Astrocyte (in vitro differentiated cells and primary cell): ENCODE measurements around the gene USP47. TPM values are rescaled to one million over a fixed set of nuclear protein-coding genes. Genes with fewer than 3 reads are reported as not detected.

Experiments used
- DNase-seq: peaks from one replicate; pipeline ENCODE4 v3.0.0-alpha.2; 2010; ENCODE audit warnings: low read depth
- FAIRE-seq: peaks from 2 replicates; lab custom pipeline; 2011; peaks lifted over from hg19 to GRCh38; lab: Jason Lieb, UNC
- H2AFZ ChIP-seq: 2 replicates; pipeline ENCODE4 v1.6.0; 2012; ENCODE audit warnings: low read depth, low read length, inconsistent platforms
- H3K27ac ChIP-seq: 2 replicates; pipeline ENCODE4 v1.5.1; 2011; ENCODE audit warnings: low read depth, low read length, inconsistent platforms
- H3K27me3 ChIP-seq: 2 replicates; pipeline ENCODE4 v1.6.0; 2011; ENCODE audit warnings: low read length, inconsistent platforms; ENCODE audit not compliant: insufficient read depth
- H3K36me3 ChIP-seq: 2 replicates; pipeline ENCODE4 v1.5.1; 2011; ENCODE audit warnings: low read length, inconsistent platforms; ENCODE audit not compliant: insufficient read depth
- H3K4me1 ChIP-seq: 2 replicates; pipeline ENCODE4 v1.5.1; 2011; ENCODE audit warnings: low read length, inconsistent platforms; ENCODE audit not compliant: insufficient read depth
- H3K4me2 ChIP-seq: 2 replicates; pipeline ENCODE4 v1.6.0; 2012; ENCODE audit warnings: low read length, inconsistent platforms
- H3K4me3 ChIP-seq: 2 replicates; pipeline ENCODE4 v1.5.1; 2011; ENCODE audit warnings: low read depth, mild to moderate bottlenecking, low read length, inconsistent platforms; ENCODE audit not compliant: insufficient read depth
- H3K79me2 ChIP-seq: 2 replicates; pipeline ENCODE4 v1.6.0; 2012; ENCODE audit warnings: mild to moderate bottlenecking, low read length, inconsistent platforms; ENCODE audit not compliant: insufficient read depth
- H3K9ac ChIP-seq: 2 replicates; pipeline ENCODE4 v1.6.0; 2012; ENCODE audit warnings: mild to moderate bottlenecking, low read length, inconsistent platforms
- H3K9me3 ChIP-seq: 2 replicates; pipeline ENCODE4 v1.5.1; 2012; ENCODE audit warnings: low read depth, mild to moderate bottlenecking, low read length, inconsistent platforms; ENCODE audit not compliant: insufficient read depth
- H4K20me1 ChIP-seq: 2 replicates; pipeline ENCODE4 v1.6.0; 2012; ENCODE audit warnings: low read length, inconsistent platforms; ENCODE audit not compliant: insufficient read depth
- H3K27ac Mint-ChIP-seq: one replicate; pipeline ENCODE4 v1.8.0; 2021; ENCODE audit warnings: mild to moderate bottlenecking, mixed read lengths; ENCODE audit not compliant: unreplicated experiment
- H3K27me3 Mint-ChIP-seq: one replicate; pipeline ENCODE4 v1.8.0; 2021; ENCODE audit warnings: low read depth, mixed read lengths; ENCODE audit not compliant: unreplicated experiment
- H3K36me3 Mint-ChIP-seq: one replicate; pipeline ENCODE4 v1.8.0; 2021; ENCODE audit warnings: low read depth, mixed read lengths; ENCODE audit not compliant: unreplicated experiment
- H3K4me1 Mint-ChIP-seq: one replicate; pipeline ENCODE4 v1.8.0; 2021; ENCODE audit warnings: low read depth, mixed read lengths; ENCODE audit not compliant: unreplicated experiment
- H3K4me3 Mint-ChIP-seq: one replicate; pipeline ENCODE4 v1.8.0; 2021; ENCODE audit warnings: mild to moderate bottlenecking, moderate library complexity, mixed read lengths; ENCODE audit not compliant: unreplicated experiment
- H3K9me3 Mint-ChIP-seq: one replicate; pipeline ENCODE4 v1.8.0; 2021; ENCODE audit warnings: mild to moderate bottlenecking, mixed read lengths; ENCODE audit not compliant: unreplicated experiment
- EZH2 ChIP-seq: IDR thresholded peaks from 2 replicates; pipeline ENCODE4 v1.6.1; 2012; ENCODE audit warnings: mild to moderate bottlenecking, low read length, inconsistent platforms; ENCODE audit not compliant: insufficient read depth
- total RNA-seq: library from RNA; stranded (reverse); gene quantifications from 2 replicates; pipeline ENCODE4 v1.2.1, GENCODE V29; 2021
- TF ChIP-seq, protein P1 (sequence below): IDR thresholded peaks from 2 replicates; pipeline ENCODE4 v1.5.1; 2011; ENCODE audit warnings: low read depth, mild to moderate bottlenecking, inconsistent platforms, low read length, moderate library complexity; ENCODE audit not compliant: insufficient read depth

The USP47 gene
- total RNA-seq, 1 donor from 2014 or later, result 49.5 TPM

DNA sequence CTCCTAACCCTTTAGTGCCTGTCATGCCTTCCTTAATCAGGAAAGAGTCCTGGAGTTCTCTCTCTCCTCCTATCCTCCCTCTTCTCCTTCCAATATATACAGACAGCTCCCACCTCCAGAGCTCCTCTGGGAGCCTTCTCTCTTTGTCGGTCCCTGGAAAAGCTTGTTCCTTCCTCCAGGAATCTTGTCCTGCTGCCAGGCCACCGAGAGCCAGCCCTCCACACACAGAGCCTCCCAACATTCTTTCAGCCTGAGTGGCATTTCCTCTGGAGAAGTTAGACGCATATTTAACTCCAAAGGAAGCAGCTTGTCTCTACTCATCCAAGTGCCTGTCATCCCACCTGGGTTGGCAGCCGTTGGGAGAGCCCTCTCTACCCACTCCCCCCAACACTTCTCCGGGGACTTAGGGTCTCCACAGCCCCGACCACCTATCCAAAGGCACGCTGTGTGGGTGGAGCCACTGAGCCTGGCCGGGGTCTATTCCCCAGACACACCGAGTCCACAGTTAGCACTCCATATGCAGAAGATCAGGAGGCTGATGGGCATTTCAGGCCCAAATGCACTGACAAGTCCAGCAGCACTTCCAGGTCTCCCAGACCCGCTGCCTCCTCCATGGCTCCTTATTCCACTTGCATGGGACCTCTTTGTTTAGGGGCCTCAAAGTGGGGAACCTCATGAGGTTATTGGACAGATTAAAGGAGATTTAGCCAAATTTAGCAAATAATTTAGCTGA, 135.6 kb downstream of the USP47 start:
- Mint-ChIP-seq H3K4me3 (peak overlapping the region; percentile 68), H3K27ac (peak overlapping the region; percentile 99), H3K9me3 (peaks cover 4% of the 10 kb centered on the region), H3K36me3 (peaks cover 39% of the 10 kb centered on the region), H3K27me3 (no peaks in the 10 kb centered on the region), H3K4me1 (peaks cover 70% of the 10 kb centered on the region)
- DNase-seq (peak; percentile 95), FAIRE-seq (peak; percentile 99)
- Histone ChIP-seq H3K79me2 (peaks cover 14% of the 10 kb centered on the region), H3K27me3 (no peaks in the 10 kb centered on the region), H3K9me3 (peaks cover 7% of the 10 kb centered on the region), H3K4me1 (peaks cover 74% of the 10 kb centered on the region), H3K36me3 (no peaks in the 10 kb centered on the region), H3K4me2 (peak overlapping the region; percentile 68), H2AFZ (no peak overlapping the region), H4K20me1 (no peaks in the 10 kb centered on the region), H3K4me3 (no peak overlapping the region), H3K27ac (peak overlapping the region; percentile 85), H3K9ac (peak overlapping the region; percentile 75)
- TF ChIP-seq, protein P1, sequence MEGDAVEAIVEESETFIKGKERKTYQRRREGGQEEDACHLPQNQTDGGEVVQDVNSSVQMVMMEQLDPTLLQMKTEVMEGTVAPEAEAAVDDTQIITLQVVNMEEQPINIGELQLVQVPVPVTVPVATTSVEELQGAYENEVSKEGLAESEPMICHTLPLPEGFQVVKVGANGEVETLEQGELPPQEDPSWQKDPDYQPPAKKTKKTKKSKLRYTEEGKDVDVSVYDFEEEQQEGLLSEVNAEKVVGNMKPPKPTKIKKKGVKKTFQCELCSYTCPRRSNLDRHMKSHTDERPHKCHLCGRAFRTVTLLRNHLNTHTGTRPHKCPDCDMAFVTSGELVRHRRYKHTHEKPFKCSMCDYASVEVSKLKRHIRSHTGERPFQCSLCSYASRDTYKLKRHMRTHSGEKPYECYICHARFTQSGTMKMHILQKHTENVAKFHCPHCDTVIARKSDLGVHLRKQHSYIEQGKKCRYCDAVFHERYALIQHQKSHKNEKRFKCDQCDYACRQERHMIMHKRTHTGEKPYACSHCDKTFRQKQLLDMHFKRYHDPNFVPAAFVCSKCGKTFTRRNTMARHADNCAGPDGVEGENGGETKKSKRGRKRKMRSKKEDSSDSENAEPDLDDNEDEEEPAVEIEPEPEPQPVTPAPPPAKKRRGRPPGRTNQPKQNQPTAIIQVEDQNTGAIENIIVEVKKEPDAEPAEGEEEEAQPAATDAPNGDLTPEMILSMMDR, result no peak
- TF ChIP-seq EZH2, result no peak

DNA sequence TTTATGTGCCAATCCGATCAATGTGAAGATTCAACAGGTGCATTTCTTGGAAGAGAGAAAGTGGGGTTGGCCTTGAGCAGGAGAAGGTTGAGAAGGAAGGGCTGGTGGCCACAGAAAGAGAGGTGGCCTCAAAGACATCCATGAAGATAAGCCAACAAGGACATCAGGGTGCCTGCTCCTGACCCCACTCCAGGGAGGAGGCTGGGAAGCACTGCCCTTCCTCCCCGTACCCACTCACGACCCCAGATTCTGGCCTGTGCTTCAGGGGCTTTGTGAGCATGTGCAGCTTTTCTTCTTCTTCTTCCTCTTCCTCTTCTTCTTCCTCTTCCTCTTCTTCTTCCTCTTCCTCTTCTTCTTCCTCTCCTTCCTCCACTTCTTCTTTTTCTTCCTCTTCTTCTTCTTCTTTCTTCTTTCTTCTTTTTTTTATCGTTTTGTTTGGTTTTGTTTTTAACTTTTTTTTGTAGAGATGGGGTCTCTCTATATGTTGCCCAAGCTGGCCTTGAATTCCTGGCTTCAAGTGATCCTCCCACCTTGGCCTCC, 136.4 kb downstream of the USP47 start:
- H3K36me3 Mint-ChIP-seq, result peaks cover 42% of the 10 kb centered on the region
- H3K27ac Mint-ChIP-seq, result peak overlapping the region; percentile 99
- DNase-seq, result no peak
- H3K4me1 Mint-ChIP-seq, result peaks cover 67% of the 10 kb centered on the region
- TF ChIP-seq, protein P1, result no peak
- no peak for TF ChIP-seq EZH2
- peaks cover 4% of the 10 kb centered on the region for H3K9me3 Mint-ChIP-seq
- H3K4me3 Mint-ChIP-seq, result no peak overlapping the region
- no peak overlapping the region for H3K4me2 ChIP-seq
- FAIRE-seq, result no peak
- no peaks in the 10 kb centered on the region for H3K27me3 Mint-ChIP-seq
- no peak overlapping the region for H3K9ac ChIP-seq
- no peaks in the 10 kb centered on the region for H3K27me3 ChIP-seq
- no peak overlapping the region for H3K4me3 ChIP-seq
- H3K79me2 ChIP-seq, result peaks cover 12% of the 10 kb centered on the region
- peaks cover 7% of the 10 kb centered on the region for H3K9me3 ChIP-seq
- no peak overlapping the region for H2AFZ ChIP-seq
- peak overlapping the region; percentile 85 for H3K27ac ChIP-seq
- no peaks in the 10 kb centered on the region for H3K36me3 ChIP-seq
- H3K4me1 ChIP-seq, result peaks cover 75% of the 10 kb centered on the region
- H4K20me1 ChIP-seq, result no peaks in the 10 kb centered on the region
